Keratinocyte (primary cell): ENCODE measurements around the gene KLF2. TPM values are rescaled to one million over a fixed set of nuclear protein-coding genes. Genes with fewer than 3 reads are reported as not detected.

Source experiments
- DNase-seq: peaks from one replicate; pipeline ENCODE4 v3.0.0-alpha.2; 2011; ENCODE audit warnings: low read depth, missing footprints, low spot score
- FAIRE-seq: peaks from 2 replicates; lab custom pipeline; 2011; peaks lifted over from hg19 to GRCh38; lab: Jason Lieb, UNC
- H2AFZ ChIP-seq: 2 replicates; pipeline ENCODE4 v1.6.0; 2012; ENCODE audit warnings: low read length, control low read depth, inconsistent platforms; ENCODE audit not compliant: control insufficient read depth
- H3K27ac ChIP-seq: 2 replicates; pipeline ENCODE4 v1.5.1; 2011; ENCODE audit warnings: low read length; ENCODE audit not compliant: control insufficient read depth, insufficient read depth
- H3K27me3 ChIP-seq: 3 replicates; pipeline ENCODE4 v1.6.0; 2011; ENCODE audit warnings: low read length; ENCODE audit not compliant: control insufficient read depth, insufficient read depth; ENCODE audit errors: extremely low read depth
- H3K36me3 ChIP-seq, 2 experiments: 2 replicates in 1 of 2; 3 replicates in 1 of 2; pipeline ENCODE4 v1.5.1; 2011; ENCODE audit warnings: low read length in 2 of 2, mild to moderate bottlenecking in 1 of 2; ENCODE audit not compliant: control insufficient read depth in 2 of 2, insufficient read depth in 2 of 2; ENCODE audit errors: extremely low read depth in 1 of 2
- H3K4me1 ChIP-seq: 3 replicates; pipeline ENCODE4 v1.5.1; 2011; ENCODE audit warnings: low read length; ENCODE audit not compliant: control insufficient read depth, insufficient read depth; ENCODE audit errors: extremely low read depth
- H3K4me2 ChIP-seq: 3 replicates; pipeline ENCODE4 v1.6.0; 2011; ENCODE audit warnings: low read depth, low read length; ENCODE audit not compliant: control insufficient read depth, insufficient read depth; ENCODE audit errors: extremely low read depth
- H3K4me3 ChIP-seq, 3 experiments: fragments of 200-600 bp in 1 of 3; sonication (generic) in 1 of 3; 2 replicates in 2 of 3; 3 replicates in 1 of 3; pipeline ENCODE4 v1.5.1; 2011 to 2016; ENCODE audit warnings: low read length in 3 of 3, mild to moderate bottlenecking in 3 of 3, control low read depth in 2 of 3, inconsistent platforms in 1 of 3, low read depth in 1 of 3, mixed read lengths in 1 of 3, mixed run types in 1 of 3, moderate library complexity in 1 of 3; ENCODE audit not compliant: control insufficient read depth in 2 of 3, insufficient read depth in 2 of 3; ENCODE audit errors: extremely low read depth in 1 of 3
- H3K79me2 ChIP-seq: 2 replicates; pipeline ENCODE4 v1.6.0; 2012; ENCODE audit warnings: low read length; ENCODE audit not compliant: control insufficient read depth, insufficient read depth
- H3K9ac ChIP-seq: 3 replicates; pipeline ENCODE4 v1.6.0; 2011; ENCODE audit warnings: low read length; ENCODE audit not compliant: control insufficient read depth, insufficient read depth; ENCODE audit errors: extremely low read depth
- H3K9me1 ChIP-seq: 3 replicates; pipeline ENCODE4 v1.6.0; 2011; ENCODE audit warnings: low read length; ENCODE audit not compliant: control insufficient read depth, insufficient read depth; ENCODE audit errors: extremely low read depth
- H3K9me3 ChIP-seq: 2 replicates; pipeline ENCODE4 v1.5.1; 2012; ENCODE audit warnings: low read depth, low read length; ENCODE audit not compliant: control insufficient read depth
- H4K20me1 ChIP-seq: 3 replicates; pipeline ENCODE4 v1.6.0; 2011; ENCODE audit warnings: low read length; ENCODE audit not compliant: control insufficient read depth, insufficient read depth; ENCODE audit errors: extremely low read depth
- CTCF ChIP-seq, 3 experiments: IDR thresholded peaks in 1 of 3; conservative IDR thresholded peaks in 1 of 3; optimal IDR thresholded peaks in 1 of 3; 2 replicates in 2 of 3; 3 replicates in 1 of 3; pipeline versions ENCODE3 to v1.5.1; 2011; ENCODE audit warnings: low read length in 3 of 3, mild to moderate bottlenecking in 3 of 3, moderate library complexity in 2 of 3, control low read depth in 1 of 3, inconsistent platforms in 1 of 3; ENCODE audit not compliant: insufficient read depth in 2 of 3; ENCODE audit errors: extremely low read depth in 1 of 3
- EZH2 ChIP-seq: IDR thresholded peaks from one replicate; pipeline ENCODE4 v1.6.1; 2012; ENCODE audit warnings: inconsistent platforms, mild to moderate bottlenecking, low read length, moderate library complexity
- dilution Hi-C: fragments of 300-500 bp; cut with MboI; formaldehyde crosslinking; loops from one replicate; pipeline ENCODE4 v1.7.0; 2020; ENCODE audit warnings: low sequenced_read_pairs; ENCODE audit not compliant: extremely low pct_ligation_motif_present
- polyA plus RNA-seq, 5 experiments: library from polyadenylated mRNA; depleted of rRNA in 3 of 5; stranded (reverse) in 3 of 5; stranded (forward) in 1 of 5; unstranded in 1 of 5; fragments of >200 nt; gene quantifications; 1 replicate in 1 of 5; 2 replicates in 3 of 5; 3 replicates in 1 of 5; pipeline versions ENCODE4 v1.2.1 to v1.2.3, GENCODE V29; 2011 to 2012; ENCODE audit warnings: missing spikeins in 2 of 5, low read depth in 1 of 5, low replicate concordance in 1 of 5

The KLF2 gene
- polyA plus RNA-seq, 1 donor (not counting 4 experiments of a cell fraction or from before 2014, with no cell fraction given): not detected

DNA sequence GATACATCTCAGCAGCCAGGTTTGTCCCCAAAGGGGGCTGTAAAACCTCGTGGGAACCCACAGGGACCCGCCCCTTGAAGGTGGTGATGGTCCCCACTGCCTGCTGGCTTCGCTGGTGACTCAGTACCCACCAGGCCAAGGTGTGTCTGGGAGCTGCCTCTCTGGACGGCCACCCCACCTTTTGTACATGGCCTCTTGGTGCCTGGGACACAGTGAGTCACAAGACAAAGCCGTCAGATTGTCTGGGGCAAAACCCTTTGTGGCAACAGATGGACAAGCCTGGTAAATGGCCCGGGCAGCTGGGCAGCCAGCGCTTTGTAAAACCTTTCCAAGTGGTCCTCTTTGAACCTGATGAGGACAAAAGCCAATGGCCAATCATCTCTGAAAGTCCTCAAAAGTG lies 27.9 kb upstream of the KLF2 start:
- no peaks in the 10 kb centered on the region for H4K20me1 ChIP-seq

GRCh38 chr19:16297575-16298178 lies 26.9 kb upstream of the KLF2 start:
- no peak for FAIRE-seq
- no peak overlapping the region for H2AFZ ChIP-seq
- H3K4me3 ChIP-seq: no peak overlapping the region
- peaks cover 6% of the 10 kb centered on the region for H3K4me1 ChIP-seq
- no peak overlapping the region for H3K27ac ChIP-seq
- dilution Hi-C loops: no loop called here
- no peaks in the 10 kb centered on the region for H4K20me1 ChIP-seq
- DNase-seq: no peak
- H3K4me2 ChIP-seq: no peak overlapping the region
- no peak overlapping the region for H3K9ac ChIP-seq
- no peaks in the 10 kb centered on the region for H3K36me3 ChIP-seq
- no peaks in the 10 kb centered on the region for H3K79me2 ChIP-seq
- H3K9me3 ChIP-seq: no peaks in the 10 kb centered on the region
- peaks cover 9% of the 10 kb centered on the region for H3K27me3 ChIP-seq
- no peaks in the 10 kb centered on the region for H3K9me1 ChIP-seq
- TF ChIP-seq CTCF (optimal IDR thresholded peaks at IDR 0.05 in 1 of 3, IDR thresholded peaks at IDR 0.05 in 1 of 3, conservative IDR thresholded peaks at IDR 0.05 in 1 of 3; ENCODE audit: extremely low read depth in 1 of 3, insufficient read depth in 2 of 3, low read length in 3 of 3): no peak
- TF ChIP-seq EZH2: no peak

More for the DNA sequence above, 27.9 kb upstream of the KLF2 start:
- peaks cover 9% of the 10 kb centered on the region for H3K27me3 ChIP-seq
- no peak overlapping the region for H3K9ac ChIP-seq
- H2AFZ ChIP-seq: no peak overlapping the region
- TF ChIP-seq EZH2 (no peak), CTCF (optimal IDR thresholded peaks at IDR 0.05 in 1 of 3, IDR thresholded peaks at IDR 0.05 in 1 of 3, conservative IDR thresholded peaks at IDR 0.05 in 1 of 3; ENCODE audit: extremely low read depth in 1 of 3, insufficient read depth in 2 of 3, low read length in 3 of 3) (no peak)
- dilution Hi-C loops: no loop called here
- peaks cover 3% of the 10 kb centered on the region for H3K4me1 ChIP-seq
- no peak overlapping the region for H3K4me2 ChIP-seq
- H3K79me2 ChIP-seq: no peaks in the 10 kb centered on the region
- FAIRE-seq (no peak), DNase-seq (no peak)
- H3K27ac ChIP-seq: no peak overlapping the region
- no peak overlapping the region for H3K4me3 ChIP-seq
- no peaks in the 10 kb centered on the region for H3K9me1 ChIP-seq
- no peaks in the 10 kb centered on the region for H3K36me3 ChIP-seq
- no peaks in the 10 kb centered on the region for H3K9me3 ChIP-seq
